ENCODE results near the gene GMPS. TPM values are rescaled to one million over a fixed set of nuclear protein-coding genes. Genes with fewer than 3 reads are reported as not detected.

Gene GMPS
- total RNA-seq, 1 experiment from 2014 or later, result 119 TPM

DNA sequence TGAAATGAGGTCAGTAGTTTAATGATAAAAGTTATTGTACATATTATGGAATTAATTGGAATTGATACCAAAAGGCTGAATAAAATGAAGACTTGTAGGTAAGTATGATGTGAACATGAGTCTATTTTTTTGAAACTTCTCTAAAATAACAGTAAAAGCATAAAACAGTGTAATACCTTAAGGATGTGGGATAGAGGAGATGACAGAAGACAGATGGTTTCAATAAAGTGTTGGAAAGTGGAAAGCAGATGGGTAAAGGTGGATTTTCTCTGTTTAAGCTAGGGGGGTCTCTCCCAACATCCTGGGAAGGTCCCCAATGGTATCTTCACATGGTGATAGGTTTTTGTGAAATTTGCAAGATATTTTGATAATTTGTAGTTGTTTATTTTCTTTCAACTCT lies 41.6 kb downstream of the GMPS start:
- no peak overlapping the region for H3K27ac ChIP-seq (ENCODE audit: low read depth, low read length)
- TF ChIP-seq TCF7L2 (IDR thresholded peaks at IDR 0.05; ENCODE audit: borderline replicate concordance, extremely low read depth, insufficient read depth, insufficient read length) (no peak), ELF1 (IDR thresholded peaks at IDR 0.05; ENCODE audit: borderline replicate concordance, low read depth) (no peak), SRF (IDR thresholded peaks at IDR 0.05; ENCODE audit: low read depth) (no peak), POLR2A (IDR thresholded peaks at IDR 0.05; ENCODE audit: borderline replicate concordance, extremely low read depth, insufficient read depth, insufficient read length) (no peak), SIN3A (IDR thresholded peaks at IDR 0.05; ENCODE audit: low read depth) (no peak), RAD21 (IDR thresholded peaks at IDR 0.05; ENCODE audit: low read depth) (no peak), SP1 (IDR thresholded peaks at IDR 0.05; ENCODE audit: low read depth) (no peak), ZNF274 (IDR thresholded peaks at IDR 0.05; ENCODE audit: low read depth, low read length) (no peak), EZH2 (IDR thresholded peaks at IDR 0.05) (no peak), YY1 (IDR thresholded peaks at IDR 0.05; ENCODE audit: extremely low read depth, insufficient replicate concordance, low read depth, low read length) (no peak), JUND (IDR thresholded peaks at IDR 0.05) (no peak), CBX3 (IDR thresholded peaks at IDR 0.05; ENCODE audit: low read depth) (no peak), FOSL1 (IDR thresholded peaks at IDR 0.05; ENCODE audit: low read depth) (no peak)
- TF ChIP-seq, protein P1, sequence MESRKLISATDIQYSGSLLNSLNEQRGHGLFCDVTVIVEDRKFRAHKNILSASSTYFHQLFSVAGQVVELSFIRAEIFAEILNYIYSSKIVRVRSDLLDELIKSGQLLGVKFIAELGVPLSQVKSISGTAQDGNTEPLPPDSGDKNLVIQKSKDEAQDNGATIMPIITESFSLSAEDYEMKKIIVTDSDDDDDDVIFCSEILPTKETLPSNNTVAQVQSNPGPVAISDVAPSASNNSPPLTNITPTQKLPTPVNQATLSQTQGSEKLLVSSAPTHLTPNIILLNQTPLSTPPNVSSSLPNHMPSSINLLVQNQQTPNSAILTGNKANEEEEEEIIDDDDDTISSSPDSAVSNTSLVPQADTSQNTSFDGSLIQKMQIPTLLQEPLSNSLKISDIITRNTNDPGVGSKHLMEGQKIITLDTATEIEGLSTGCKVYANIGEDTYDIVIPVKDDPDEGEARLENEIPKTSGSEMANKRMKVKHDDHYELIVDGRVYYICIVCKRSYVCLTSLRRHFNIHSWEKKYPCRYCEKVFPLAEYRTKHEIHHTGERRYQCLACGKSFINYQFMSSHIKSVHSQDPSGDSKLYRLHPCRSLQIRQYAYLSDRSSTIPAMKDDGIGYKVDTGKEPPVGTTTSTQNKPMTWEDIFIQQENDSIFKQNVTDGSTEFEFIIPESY (IDR thresholded peaks at IDR 0.05; ENCODE audit: extremely low read depth, insufficient replicate concordance, low read length), result no peak
- TF ChIP-seq, protein P2, sequence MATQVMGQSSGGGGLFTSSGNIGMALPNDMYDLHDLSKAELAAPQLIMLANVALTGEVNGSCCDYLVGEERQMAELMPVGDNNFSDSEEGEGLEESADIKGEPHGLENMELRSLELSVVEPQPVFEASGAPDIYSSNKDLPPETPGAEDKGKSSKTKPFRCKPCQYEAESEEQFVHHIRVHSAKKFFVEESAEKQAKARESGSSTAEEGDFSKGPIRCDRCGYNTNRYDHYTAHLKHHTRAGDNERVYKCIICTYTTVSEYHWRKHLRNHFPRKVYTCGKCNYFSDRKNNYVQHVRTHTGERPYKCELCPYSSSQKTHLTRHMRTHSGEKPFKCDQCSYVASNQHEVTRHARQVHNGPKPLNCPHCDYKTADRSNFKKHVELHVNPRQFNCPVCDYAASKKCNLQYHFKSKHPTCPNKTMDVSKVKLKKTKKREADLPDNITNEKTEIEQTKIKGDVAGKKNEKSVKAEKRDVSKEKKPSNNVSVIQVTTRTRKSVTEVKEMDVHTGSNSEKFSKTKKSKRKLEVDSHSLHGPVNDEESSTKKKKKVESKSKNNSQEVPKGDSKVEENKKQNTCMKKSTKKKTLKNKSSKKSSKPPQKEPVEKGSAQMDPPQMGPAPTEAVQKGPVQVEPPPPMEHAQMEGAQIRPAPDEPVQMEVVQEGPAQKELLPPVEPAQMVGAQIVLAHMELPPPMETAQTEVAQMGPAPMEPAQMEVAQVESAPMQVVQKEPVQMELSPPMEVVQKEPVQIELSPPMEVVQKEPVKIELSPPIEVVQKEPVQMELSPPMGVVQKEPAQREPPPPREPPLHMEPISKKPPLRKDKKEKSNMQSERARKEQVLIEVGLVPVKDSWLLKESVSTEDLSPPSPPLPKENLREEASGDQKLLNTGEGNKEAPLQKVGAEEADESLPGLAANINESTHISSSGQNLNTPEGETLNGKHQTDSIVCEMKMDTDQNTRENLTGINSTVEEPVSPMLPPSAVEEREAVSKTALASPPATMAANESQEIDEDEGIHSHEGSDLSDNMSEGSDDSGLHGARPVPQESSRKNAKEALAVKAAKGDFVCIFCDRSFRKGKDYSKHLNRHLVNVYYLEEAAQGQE (IDR thresholded peaks at IDR 0.05; ENCODE audit: low read depth), result no peak
- TF ChIP-seq, protein P3, sequence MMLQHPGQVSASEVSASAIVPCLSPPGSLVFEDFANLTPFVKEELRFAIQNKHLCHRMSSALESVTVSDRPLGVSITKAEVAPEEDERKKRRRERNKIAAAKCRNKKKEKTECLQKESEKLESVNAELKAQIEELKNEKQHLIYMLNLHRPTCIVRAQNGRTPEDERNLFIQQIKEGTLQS (IDR thresholded peaks at IDR 0.05), result no peak
- TF ChIP-seq, protein P4, sequence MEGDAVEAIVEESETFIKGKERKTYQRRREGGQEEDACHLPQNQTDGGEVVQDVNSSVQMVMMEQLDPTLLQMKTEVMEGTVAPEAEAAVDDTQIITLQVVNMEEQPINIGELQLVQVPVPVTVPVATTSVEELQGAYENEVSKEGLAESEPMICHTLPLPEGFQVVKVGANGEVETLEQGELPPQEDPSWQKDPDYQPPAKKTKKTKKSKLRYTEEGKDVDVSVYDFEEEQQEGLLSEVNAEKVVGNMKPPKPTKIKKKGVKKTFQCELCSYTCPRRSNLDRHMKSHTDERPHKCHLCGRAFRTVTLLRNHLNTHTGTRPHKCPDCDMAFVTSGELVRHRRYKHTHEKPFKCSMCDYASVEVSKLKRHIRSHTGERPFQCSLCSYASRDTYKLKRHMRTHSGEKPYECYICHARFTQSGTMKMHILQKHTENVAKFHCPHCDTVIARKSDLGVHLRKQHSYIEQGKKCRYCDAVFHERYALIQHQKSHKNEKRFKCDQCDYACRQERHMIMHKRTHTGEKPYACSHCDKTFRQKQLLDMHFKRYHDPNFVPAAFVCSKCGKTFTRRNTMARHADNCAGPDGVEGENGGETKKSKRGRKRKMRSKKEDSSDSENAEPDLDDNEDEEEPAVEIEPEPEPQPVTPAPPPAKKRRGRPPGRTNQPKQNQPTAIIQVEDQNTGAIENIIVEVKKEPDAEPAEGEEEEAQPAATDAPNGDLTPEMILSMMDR (IDR thresholded peaks at IDR 0.05 in 2 of 3, conservative IDR thresholded peaks at IDR 0.05 in 1 of 3; ENCODE audit: borderline replicate concordance in 1 of 3, insufficient read depth in 1 of 3, low read depth in 2 of 3, low read length in 2 of 3), result no peak
- H3K27me3 ChIP-seq (ENCODE audit: insufficient read depth, low read length), result no peaks in the 10 kb centered on the region
- DNase-seq (ENCODE audit: low read depth, low spot score), result no peak
- no peaks in the 10 kb centered on the region for H3K9me2 ChIP-seq (ENCODE audit: insufficient read depth)
- no TSS peak for BruUV-seq (replicated peaks)
- peaks cover 27 to 34% of the 10 kb centered on the region in 2 experiments for H3K36me3 ChIP-seq (ENCODE audit: control insufficient read depth in 1 of 2, insufficient read depth in 2 of 2, low read length in 2 of 2)
- H3K4me1 ChIP-seq (ENCODE audit: control insufficient read depth in 1 of 2, insufficient read depth in 2 of 2, low read length in 2 of 2), result no peaks in the 10 kb centered on the region
- H4K20me1 ChIP-seq (ENCODE audit: insufficient read depth), result no peaks in the 10 kb centered on the region; the same call in 1 of the 2 replicates
- H3K79me2 ChIP-seq (ENCODE audit: insufficient read depth, low read length), result peaks cover 12% of the 10 kb centered on the region; the same call in 1 of the 2 replicates
- H3K9ac ChIP-seq (ENCODE audit: low read length), result no peak overlapping the region
- ChIA-PET POLR2A (no interaction called here), RAD21 (ENCODE audit: low non-redundant PET in 1 of 2, low total read pairs in 2 of 2, uncharacterized antibody in 2 of 2, unreplicated experiment in 2 of 2) (no interaction called here), CTCF (no interaction called here)
- no peak for ATAC-seq
- H3K4me2 ChIP-seq (ENCODE audit: low read length), result no peak overlapping the region
- H3K4me3 ChIP-seq (replicated peaks in 1 of 2; ENCODE audit: low read depth in 1 of 2, low read length in 2 of 2), result no peak overlapping the region
- intact Hi-C loops (cut with micrococcal nuclease), result no loop called here
- H3K9me3 ChIP-seq (ENCODE audit: control insufficient read depth in 1 of 2, insufficient read depth in 1 of 2, low read depth in 1 of 2, low read length in 2 of 2), result no peaks in the 10 kb centered on the region
- H2AFZ ChIP-seq (ENCODE audit: low read depth, low read length, poor library complexity, severe bottlenecking), result no peak overlapping the region
